ENCODE results near the gene HAUS5. TPM values are rescaled to one million over a fixed set of nuclear protein-coding genes. Genes with fewer than 3 reads are reported as not detected.

HAUS5 gene
- total and polyA plus RNA-seq, 12 donors: 5.2 to 38.2 (median 10.8) TPM

DNA sequence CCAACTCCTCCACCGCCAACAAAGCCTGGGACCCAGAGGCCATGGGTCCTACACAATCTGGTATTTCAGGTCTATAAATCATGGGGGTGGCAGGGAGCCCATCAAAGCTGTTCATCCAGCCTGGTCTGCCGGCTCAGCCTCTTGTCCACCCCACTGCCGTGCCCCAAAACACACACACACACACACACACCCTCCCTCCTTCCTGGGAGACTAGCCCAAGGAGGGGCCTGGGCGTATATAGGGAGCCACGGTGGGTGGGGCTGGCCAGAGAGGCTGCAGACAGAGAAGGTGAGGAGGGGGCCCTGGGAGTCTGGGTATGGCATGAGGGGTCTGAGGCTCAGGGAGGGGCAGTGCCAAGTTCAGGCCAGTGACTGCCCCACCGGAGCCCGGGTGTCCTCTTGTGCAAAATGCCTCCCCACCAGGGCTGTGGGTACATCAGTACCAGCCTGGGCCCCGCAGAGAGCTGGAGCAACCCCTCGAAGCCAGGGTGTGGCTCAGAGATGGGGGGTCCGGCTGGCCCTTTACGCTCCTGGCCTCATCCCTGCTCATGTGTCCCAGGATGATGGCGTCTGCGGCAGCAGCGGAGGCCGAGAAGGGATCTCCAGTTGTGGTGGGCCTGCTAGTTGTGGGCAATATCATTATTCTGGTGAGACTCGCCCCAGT, 53.8 kb downstream of the HAUS5 start, which contains the start of gene UPK1A:
Gene UPK1A (plus strand): TSS at position 267 of the 663 bp plus-strand sequence. CDS start 296 bp downstream, at position 563.
- no peaks in the 10 kb centered on the region for H3K9me3 ChIP-seq (replicated peaks in 1 of 3)
- H3K27me3 ChIP-seq: peaks cover 3% of the 10 kb centered on the region
- H3K36me3 ChIP-seq (replicated peaks in 1 of 2): no peaks in the 10 kb centered on the region
- TF ChIP-seq, protein P1, sequence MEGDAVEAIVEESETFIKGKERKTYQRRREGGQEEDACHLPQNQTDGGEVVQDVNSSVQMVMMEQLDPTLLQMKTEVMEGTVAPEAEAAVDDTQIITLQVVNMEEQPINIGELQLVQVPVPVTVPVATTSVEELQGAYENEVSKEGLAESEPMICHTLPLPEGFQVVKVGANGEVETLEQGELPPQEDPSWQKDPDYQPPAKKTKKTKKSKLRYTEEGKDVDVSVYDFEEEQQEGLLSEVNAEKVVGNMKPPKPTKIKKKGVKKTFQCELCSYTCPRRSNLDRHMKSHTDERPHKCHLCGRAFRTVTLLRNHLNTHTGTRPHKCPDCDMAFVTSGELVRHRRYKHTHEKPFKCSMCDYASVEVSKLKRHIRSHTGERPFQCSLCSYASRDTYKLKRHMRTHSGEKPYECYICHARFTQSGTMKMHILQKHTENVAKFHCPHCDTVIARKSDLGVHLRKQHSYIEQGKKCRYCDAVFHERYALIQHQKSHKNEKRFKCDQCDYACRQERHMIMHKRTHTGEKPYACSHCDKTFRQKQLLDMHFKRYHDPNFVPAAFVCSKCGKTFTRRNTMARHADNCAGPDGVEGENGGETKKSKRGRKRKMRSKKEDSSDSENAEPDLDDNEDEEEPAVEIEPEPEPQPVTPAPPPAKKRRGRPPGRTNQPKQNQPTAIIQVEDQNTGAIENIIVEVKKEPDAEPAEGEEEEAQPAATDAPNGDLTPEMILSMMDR (IDR thresholded peaks at IDR 0.05): no peak
- TF ChIP-seq POLR2A (IDR thresholded peaks at IDR 0.05): no peak
- WGBS, 4 donors: 62 to 76% (median 63%) methylated on average over 7 to 16 of the region's 16 CpGs
- no peak for DNase-seq
- no peaks in the 10 kb centered on the region for H3K4me1 ChIP-seq (replicated peaks in 1 of 2)
- H3K4me3 ChIP-seq: no peak within 1 kb of the TSS
- intact Hi-C loops (cut with DNase I): no loop called here
- no peak within 1 kb of the TSS for H3K27ac ChIP-seq

DNA sequence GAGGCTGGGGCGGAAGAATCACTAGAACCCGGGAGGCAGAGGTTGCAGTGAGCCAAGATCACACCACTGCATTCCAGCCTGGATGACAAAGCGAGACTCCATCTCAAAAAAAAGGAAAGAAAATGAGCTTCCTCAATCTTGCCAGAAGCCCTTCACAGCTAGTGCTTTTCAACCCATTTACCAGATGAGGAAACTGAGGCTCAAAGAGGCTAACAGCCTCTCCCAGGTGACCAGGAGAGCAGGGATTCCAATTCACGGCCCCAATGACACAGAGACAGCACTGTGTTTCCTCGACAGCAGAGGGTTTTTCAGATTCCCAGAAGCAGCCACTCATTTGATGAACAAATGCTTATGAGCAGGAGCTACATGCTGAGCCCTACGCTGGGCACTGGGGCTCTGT, 57.0 kb downstream of the HAUS5 start:
- no peak for DNase-seq
- H3K27me3 ChIP-seq: peaks cover 3% of the 10 kb centered on the region
- WGBS, 4 donors: 64 to 83% (median 71%) methylated on average over 6 of the region's 6 CpGs
- intact Hi-C loops (cut with DNase I): no loop called here
- H3K27ac ChIP-seq: no peak overlapping the region
- TF ChIP-seq, protein P1 (IDR thresholded peaks at IDR 0.05): no peak
- H3K9me3 ChIP-seq (replicated peaks in 1 of 3): no peaks in the 10 kb centered on the region
- H3K36me3 ChIP-seq (replicated peaks in 1 of 2): no peaks in the 10 kb centered on the region
- no peak overlapping the region for H3K4me3 ChIP-seq
- H3K4me1 ChIP-seq (replicated peaks in 1 of 2): peaks cover 0 to 7% of the 10 kb centered on the region in 2 donors

DNA sequence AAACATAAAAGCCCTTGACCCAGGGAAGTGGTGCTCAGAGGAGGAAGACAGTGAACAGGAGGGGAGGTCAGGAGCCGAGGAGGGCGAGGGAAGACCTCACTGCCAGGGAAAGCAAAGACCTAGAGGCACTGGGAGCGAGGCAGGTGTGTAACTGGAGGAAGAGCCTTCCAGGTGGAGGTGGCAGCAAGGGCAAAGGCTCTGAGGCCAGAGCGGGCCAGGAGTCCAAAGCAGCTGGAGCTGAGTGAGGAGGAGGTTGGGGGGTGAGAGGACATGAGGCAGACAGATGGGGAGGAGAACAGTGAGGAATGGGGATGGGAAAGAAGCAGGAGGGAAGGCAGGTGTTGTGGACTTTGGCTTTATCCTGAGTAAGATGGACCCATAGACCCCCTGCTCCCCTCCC, 57.4 kb downstream of the HAUS5 start:
- no peak overlapping the region for H3K4me3 ChIP-seq
- WGBS, 4 donors: 52 to 63% (median 58%) methylated on average over 4 of the region's 4 CpGs
- peaks cover 3% of the 10 kb centered on the region for H3K27me3 ChIP-seq
- DNase-seq: no peak
- intact Hi-C loops (cut with DNase I): no loop called here
- no peaks in the 10 kb centered on the region for H3K36me3 ChIP-seq (replicated peaks in 1 of 2)
- H3K27ac ChIP-seq: no peak overlapping the region
- no peaks in the 10 kb centered on the region for H3K9me3 ChIP-seq (replicated peaks in 1 of 3)
- TF ChIP-seq, protein P1 (IDR thresholded peaks at IDR 0.05): no peak
- TF ChIP-seq POLR2A (IDR thresholded peaks at IDR 0.05): no peak
- H3K4me1 ChIP-seq (replicated peaks in 1 of 2): peaks cover 0 to 7% of the 10 kb centered on the region in 2 donors

DNA sequence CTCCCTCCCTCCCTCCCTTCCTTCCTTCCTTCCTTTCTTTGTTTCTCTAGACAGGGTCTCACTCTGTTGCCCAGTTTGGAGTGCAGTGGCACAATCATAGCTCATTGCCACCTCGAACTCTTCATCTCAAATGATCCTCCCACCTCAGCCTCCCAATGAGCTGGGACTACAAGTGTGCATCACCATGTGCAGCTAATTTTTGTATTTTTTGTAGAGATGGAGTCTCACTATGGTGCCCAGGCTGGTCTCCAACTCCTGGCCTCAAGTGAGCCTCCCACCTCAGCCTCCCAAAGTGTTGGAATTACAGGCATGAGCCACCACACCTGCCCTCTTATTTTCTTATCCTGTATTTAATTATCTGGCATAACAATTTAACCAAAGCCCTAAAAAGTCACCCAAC, 58.2 kb downstream of the HAUS5 start:
- intact Hi-C loops (cut with DNase I): no loop called here
- Histone ChIP-seq H3K27ac (no peak overlapping the region), H3K4me3 (no peak overlapping the region), H3K36me3 (replicated peaks in 1 of 2) (no peaks in the 10 kb centered on the region), H3K9me3 (replicated peaks in 1 of 3) (no peaks in the 10 kb centered on the region), H3K27me3 (peaks cover 3% of the 10 kb centered on the region), H3K4me1 (replicated peaks in 1 of 2) (peaks cover 0 to 7% of the 10 kb centered on the region in 2 donors)
- DNase-seq: no peak
- TF ChIP-seq POLR2A (IDR thresholded peaks at IDR 0.05): no peak
- TF ChIP-seq, protein P1 (IDR thresholded peaks at IDR 0.05): no peak
- 76 to 100% (median 87%) methylated on average over 1 of the region's 1 CpG for WGBS, 4 donors
